Limb (tissue), 2 donors: ENCODE data around the gene WDR37.
"Not testable (repeated sequence)": the region's sequence is repeated elsewhere in the genome, so short reads cannot be mapped to it uniquely, and the experiment has no call there.

ENCODE experiments used
- DNase-seq, 2 donors: peaks; one replicate each; pipeline ENCODE4 v3.0.0-alpha.2; 2016; ENCODE audit errors: extremely low spot score in 2 of 2

The WDR37 gene

DNA sequence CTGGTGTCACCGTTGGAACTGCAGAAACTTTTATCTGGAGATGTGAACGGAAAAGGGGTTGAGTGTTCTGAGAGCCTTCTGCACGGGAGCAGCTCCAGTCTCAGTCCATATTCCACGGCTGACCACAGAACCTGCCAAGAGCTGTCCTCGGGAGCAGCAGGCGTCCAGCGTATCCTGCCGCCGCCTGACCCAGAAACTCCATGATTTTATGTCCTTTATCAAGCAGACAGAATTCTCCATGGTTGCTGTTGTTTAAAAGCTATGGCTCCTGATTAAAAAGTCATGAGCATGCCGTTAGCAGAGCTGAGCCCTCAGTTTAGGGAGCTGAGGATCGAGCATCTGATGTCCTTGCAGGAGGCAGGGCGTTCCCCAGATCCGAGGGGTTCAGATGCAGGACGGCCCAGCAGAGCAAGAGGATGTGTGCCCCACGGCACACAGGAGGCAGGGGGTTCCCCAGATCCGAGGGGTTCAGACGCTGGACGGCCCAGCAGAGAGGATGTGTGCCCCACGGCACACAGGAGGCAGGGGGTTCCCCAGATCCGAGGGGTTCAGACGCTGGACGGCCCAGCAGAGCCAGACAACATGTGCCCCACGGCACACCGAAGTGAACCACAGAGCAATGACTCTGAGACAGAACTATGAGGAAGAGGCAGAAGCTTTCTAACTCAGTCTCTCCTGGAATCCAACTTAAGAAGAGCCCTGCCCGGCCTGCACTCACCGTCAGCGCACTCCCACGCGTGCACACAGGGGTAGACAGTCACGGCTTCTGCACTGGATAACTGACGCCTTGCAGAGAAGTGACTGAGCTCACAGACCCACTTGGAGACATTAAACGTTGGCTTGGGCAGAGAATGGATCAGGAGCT, 96.4 kb downstream of the WDR37 start:
- DNase-seq = no peak

- DNase-seq = no peak
These were observed 97.1 kb downstream of the WDR37 start for GRCh38 chr10:1153251-1153763.

DNA sequence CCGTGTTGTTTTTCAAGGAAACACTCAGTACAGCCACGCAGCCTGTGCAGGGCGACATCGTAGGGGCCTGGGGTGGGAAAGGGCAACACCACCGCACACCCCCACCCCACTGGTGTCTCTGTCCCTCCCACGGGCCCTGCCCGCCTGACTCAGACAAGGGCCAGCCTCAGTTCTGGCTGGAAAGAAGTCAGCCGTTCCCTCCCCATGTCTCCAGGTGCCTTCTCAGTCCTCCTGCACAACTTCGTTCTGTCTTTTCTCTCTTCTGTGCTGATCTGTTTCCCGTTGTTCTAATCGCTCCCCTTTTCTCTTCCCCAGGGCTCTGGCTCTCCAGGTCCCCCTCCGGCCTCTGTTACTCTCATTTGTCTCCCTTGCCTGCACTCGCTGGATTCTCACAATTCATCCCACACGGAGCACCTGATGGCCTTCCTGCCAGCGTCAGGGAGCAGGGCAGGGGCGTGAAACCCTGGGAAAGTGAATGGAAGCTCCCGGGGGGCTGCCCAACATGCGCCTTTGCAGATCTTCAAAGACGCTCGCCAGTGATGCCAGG, 97.7 kb downstream of the WDR37 start:
- DNase-seq = no peak

- no peak for DNase-seq
These were observed 98.5 kb downstream of the WDR37 start for GRCh38 chr10:1154531-1155295.

DNA sequence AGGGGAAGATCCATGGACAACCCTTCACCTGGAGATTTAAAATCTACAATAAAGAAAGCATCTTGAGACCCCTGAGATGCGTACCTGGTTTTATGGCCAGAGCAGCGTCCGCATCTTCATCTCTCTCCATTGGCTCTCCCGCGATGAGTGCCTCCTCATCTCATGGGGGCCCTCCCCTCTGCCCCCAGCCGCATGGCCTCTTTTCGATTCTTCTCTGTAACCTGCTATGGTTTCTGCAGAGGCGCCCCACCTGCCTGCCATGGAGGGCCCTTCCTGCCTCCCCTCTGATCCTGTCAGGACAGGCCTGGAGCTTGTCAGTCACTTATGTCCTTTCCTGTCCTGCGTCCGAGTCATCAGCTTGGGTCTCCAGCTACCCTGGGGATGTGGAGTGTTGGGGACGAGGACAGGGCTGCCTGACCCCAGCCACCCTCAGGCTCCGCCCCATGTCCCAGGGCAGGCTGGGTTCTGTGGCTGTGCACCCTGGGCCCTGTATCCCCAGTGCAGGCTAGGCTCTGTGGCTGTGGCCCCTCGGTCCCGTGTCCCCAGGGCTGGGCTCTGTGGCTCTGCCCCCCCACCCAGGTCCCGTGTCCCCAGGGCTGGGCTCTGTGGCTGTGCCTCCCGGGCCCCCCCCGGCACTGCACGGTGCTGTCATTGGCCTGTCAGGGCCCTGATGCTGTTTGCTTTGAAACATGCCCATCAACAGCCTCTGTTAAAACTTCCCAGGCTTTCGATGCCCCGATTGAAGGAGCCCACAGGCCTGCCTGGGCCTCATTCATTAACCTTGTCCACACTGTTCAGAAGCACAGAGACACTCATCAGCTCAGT, 99.8 kb downstream of the WDR37 start:
- no peak for DNase-seq

- DNase-seq = no peak
These were observed 100.4 kb downstream of the WDR37 start for GRCh38 chr10:1156616-1156886.

- no peak for DNase-seq
These were observed 100.9 kb downstream of the WDR37 start for GRCh38 chr10:1156921-1157614.

DNA sequence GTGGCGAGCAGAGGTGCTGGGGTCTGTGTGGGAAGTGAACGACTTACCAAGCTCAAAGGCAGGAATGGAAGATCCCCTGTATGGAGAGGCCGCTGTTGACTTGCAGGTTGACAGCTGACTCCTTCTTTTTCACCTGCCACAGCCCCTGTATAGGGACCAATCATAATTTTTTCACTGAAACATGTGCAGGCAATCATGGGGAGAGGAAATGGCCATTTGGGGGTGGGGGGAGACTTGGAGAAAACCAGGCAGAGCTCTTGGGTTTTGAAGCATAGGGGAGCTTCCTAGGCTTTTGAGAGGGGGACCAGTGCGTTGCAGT, 101.4 kb downstream of the WDR37 start:
- no peak for DNase-seq

- DNase-seq = no peak
These were observed 101.9 kb downstream of the WDR37 start for GRCh38 chr10:1158066-1158465.

GRCh38 chr10:1158536-1158935, 102.4 kb downstream of the WDR37 start:
- DNase-seq = not testable (repeated sequence)

DNA sequence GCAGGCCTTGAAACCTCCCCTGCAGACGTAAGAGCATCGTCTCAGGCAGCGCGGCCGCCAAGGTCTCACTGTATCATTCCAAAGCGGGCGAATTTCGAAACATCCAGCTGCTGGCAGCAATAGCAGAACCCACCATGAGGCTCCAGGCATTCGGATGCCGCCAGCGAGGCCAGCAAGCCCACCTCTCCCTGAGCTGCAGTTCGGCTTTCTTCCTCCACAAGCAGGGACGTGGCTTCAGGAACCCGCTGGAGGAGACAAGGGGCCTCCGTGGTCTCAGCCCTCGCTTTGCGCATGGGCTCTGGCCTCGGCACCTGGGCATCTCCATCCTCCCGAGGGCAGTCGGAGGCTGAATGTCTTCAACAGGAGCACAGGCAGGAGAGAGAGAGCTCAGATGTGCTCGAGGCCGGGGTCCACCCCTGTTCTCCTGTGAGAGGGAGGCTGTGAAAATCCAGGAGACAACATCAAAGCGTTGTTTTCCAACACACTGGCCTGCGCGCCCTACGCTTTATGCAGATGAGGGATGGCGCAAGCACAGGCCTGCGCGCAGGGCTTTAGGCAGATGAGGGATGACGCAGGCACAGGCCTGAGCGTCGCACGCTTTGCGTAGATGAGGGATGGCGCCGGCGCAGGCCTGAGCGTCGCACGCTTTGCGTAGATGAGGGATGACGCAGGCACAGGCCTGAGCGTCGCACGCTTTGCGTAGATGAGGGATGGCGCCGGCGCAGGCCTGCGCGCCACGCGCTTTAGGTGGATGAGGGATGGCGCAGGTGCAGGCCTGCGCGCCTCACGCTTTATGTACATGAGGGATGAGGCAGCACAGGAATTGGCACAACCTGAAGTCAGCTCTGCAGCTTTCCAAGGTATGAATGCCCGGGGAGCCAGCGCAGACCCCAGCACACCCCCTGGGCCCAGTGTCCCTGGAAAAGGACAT, 103.2 kb downstream of the WDR37 start:
- DNase-seq = no peak

DNA sequence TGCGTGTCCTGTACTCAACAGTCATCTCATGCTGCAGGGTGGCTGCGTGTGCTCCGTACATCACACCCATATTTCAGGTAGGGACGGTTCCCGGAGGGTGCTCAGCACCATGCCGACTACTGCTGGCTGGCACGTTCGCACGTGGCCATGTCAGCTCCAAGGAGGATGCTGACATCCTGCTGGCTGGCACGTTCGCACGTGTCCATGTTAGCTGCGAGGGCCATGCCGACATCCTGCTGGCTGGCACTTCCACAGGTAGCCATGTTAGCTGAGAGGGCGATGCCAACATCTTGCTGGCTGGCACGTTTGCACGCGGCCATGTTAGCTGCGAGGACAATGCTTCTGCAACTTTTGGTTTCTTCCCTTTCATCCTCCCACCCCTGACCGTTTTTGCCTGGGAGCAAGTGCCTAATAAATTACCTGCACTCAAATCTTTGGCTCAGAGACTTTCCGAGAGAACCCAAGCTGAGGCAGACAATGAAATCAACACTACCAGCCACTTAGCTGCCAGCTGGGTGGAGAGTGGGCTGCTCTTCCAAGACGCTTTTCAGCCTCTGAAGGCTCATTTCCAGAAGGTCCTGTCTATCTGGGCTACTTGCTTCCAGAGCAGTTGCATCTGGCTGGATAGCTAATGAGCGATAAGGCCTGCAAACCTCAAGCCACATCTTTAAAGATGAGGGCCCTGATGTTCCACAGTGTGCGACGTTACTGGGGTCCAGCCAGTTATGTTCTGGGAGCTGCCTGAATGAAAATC, 104.6 kb downstream of the WDR37 start:
- DNase-seq = no peak

DNA sequence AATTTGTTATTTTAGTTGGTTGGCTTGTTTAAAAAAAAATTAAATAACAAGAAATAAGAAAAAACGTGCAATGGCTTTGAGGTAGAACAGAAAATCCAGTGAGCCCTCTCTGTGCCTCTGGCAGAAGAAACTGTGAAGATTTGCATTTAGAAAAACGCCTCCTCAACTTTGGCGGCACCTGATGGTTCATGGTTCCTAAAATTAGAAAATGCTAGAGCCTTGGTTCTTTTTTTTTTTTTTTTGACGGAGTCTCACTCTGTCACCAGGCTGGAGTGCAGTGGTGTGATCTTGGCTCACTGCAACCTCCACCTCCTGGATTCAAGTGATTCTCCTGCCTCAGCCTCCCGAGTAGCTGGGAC, 105.1 kb downstream of the WDR37 start:
- not testable (repeated sequence) for DNase-seq

- DNase-seq = peak in 1 of 2 donors; percentile 14
These were observed 106.5 kb downstream of the WDR37 start for GRCh38 chr10:1162481-1163203.

GRCh38 chr10:1163204-1163660, 107.0 kb downstream of the WDR37 start:
- DNase-seq = peak in 1 of 2 donors; percentile 3

GRCh38 chr10:1163831-1164230, 107.6 kb downstream of the WDR37 start:
- DNase-seq = no peak

DNA sequence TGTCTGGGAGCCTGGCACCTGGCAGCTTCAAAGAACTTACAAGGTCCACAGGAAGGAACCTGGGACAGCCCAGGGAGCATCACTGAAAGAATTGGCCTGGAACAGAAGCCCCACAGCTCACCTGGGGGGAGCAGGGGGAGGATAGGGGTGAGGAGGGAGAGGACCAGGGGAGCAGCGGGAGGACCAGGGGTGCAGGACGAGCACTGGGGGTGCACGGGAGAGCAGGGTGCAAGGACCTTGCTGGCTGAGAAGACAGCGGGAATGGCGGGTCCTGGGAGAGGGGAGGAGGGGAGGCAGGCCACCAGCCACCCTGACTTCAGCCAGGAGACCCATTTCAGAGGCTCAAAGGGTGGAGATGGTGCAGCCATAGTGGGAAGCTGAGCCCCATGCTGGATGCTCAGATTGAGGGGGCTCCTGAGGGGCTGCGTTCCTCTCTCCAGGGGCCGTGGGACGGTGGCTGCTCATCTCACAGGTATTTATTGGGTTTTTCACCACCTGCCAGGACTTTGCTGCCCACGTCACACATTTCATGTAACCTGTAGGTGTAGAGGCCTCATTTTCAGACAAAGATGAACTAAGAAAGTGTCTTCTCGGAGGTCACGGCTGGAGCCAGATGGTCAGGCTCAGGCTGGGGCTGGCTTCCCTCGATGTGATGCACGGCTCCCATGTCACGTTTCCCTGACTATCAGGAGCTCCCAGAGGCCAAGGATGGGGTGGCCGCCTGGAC, 110.1 kb downstream of the WDR37 start:
- DNase-seq = peak in 1 of 2 donors; percentile 12

- no peak for DNase-seq
These were observed 110.7 kb downstream of the WDR37 start for GRCh38 chr10:1166828-1167275.
